Esophagus muscularis mucosa (tissue), 4 donors: Measurements from ENCODE around the gene PACRG. TPM values are rescaled to one million over a fixed set of nuclear protein-coding genes. Genes with fewer than 3 reads are reported as not detected.
A peak's percentile ranks its signal among the peaks of the same experiment; 100 is the strongest.

Experiments used
- DNase-seq: peaks from one replicate; pipeline ENCODE4 v3.0.0-alpha.2; 2017; ENCODE audit errors: extremely low spot score
- H3K27ac ChIP-seq, 4 donors: fragments of 200-600 bp; sonication (generic); replicated peaks in 1 of 4; 1 replicate in 3 of 4; 2 replicates in 1 of 4; pipeline ENCODE4 v1.5.1; 2016 to 2019; ENCODE audit warnings: mild to moderate bottlenecking in 1 of 4
- H3K27me3 ChIP-seq, 4 donors: fragments of 200-600 bp; sonication (generic); one replicate each; pipeline versions ENCODE4 v1.5.1 to v1.6.0; 2016 to 2019
- H3K36me3 ChIP-seq, 4 donors: fragments of 200-600 bp; sonication (generic); one replicate each; pipeline ENCODE4 v1.5.1; 2016 to 2019
- H3K4me1 ChIP-seq, 4 donors: fragments of 200-600 bp; sonication (generic); one replicate each; pipeline ENCODE4 v1.5.1; 2016 to 2019
- H3K4me3 ChIP-seq, 4 donors: fragments of 200-600 bp; sonication (generic); 1 replicate in 2 of 4; 2 replicates in 2 of 4; pipeline ENCODE4 v1.5.1; 2016 to 2019; ENCODE audit warnings: mild to moderate bottlenecking in 4 of 4, moderate library complexity in 1 of 4
- H3K9me3 ChIP-seq, 4 donors: fragments of 200-600 bp; sonication (generic); 1 replicate in 3 of 4; 2 replicates in 1 of 4; pipeline ENCODE4 v1.5.1; 2016 to 2019
- CTCF ChIP-seq, 3 experiments: fragments of 200-600 bp in 2 of 3; fragments of 450-650 bp in 1 of 3; sonication (generic) in 2 of 3; IDR thresholded peaks; one replicate each; pipeline ENCODE4 v1.5.1; 2017 to 2019; ENCODE audit warnings: antibody characterized with exemption in 3 of 3, mild to moderate bottlenecking in 2 of 3, moderate library complexity in 1 of 3
- EP300 ChIP-seq: sonication (generic); formaldehyde crosslinking; IDR thresholded peaks from one replicate; pipeline ENCODE4 v1.6.1; 2017; ENCODE audit warnings: antibody characterized with exemption
- POLR2A ChIP-seq: fragments of 450-650 bp; IDR thresholded peaks from one replicate; pipeline ENCODE4 v1.6.1; 2017; ENCODE audit warnings: antibody characterized with exemption, moderate library complexity, mild to moderate bottlenecking, low read depth
- POLR2AphosphoS5 ChIP-seq, 2 donors: sonication (generic); formaldehyde crosslinking; IDR thresholded peaks; one replicate each; pipeline ENCODE4 v1.6.1; 2017; ENCODE audit warnings: antibody characterized with exemption in 2 of 2
- WGBS: methylation state at CpG from one replicate; pipeline ENCODE4 v1.1.5; 2018; 5-methylcytosine and 5-hydroxymethylcytosine counted together
- intact Hi-C: fragments of 100-400 bp; cut with DNase I; formaldehyde crosslinking; loops from one replicate; pipeline ENCODE4 v1.15.1; 2023
- total RNA-seq, 4 donors: library from RNA; depleted of rRNA; stranded (reverse); fragments of >200 nt; gene quantifications; one replicate each; pipeline versions ENCODE4 v1.1.0 to v1.2.1, GENCODE V29; 2016

The PACRG gene
- total RNA-seq, 4 donors from 2014 or later, result 1.3 to 3.5 (median 1.8) TPM; not detected in 1

GRCh38 chr6:163152701-163153100 lies 424.9 kb downstream of the PACRG start:
- peaks cover 0 to 4% (median 0%) of the 10 kb centered on the region in 4 donors for H3K4me1 ChIP-seq
- no peak overlapping the region for H3K27ac ChIP-seq
- no peak for TF ChIP-seq CTCF (IDR thresholded peaks at IDR 0.05)
- peak; percentile 62 for DNase-seq
- intact Hi-C loops, result no loop called here
- H3K27me3 ChIP-seq, result no peaks in the 10 kb centered on the region
- no peak overlapping the region for H3K4me3 ChIP-seq
- 89% methylated on average over 6 of the region's 6 CpGs for WGBS
- H3K36me3 ChIP-seq, result no peaks in the 10 kb centered on the region
- H3K9me3 ChIP-seq, result no peaks in the 10 kb centered on the region

- H3K27ac ChIP-seq, result no peak overlapping the region
- 92% methylated on average over 1 of the region's 1 CpG for WGBS
- no peak for DNase-seq
- H3K4me3 ChIP-seq, result no peak overlapping the region
- H3K27me3 ChIP-seq, result no peaks in the 10 kb centered on the region
- no peaks in the 10 kb centered on the region for H3K4me1 ChIP-seq
- no peaks in the 10 kb centered on the region for H3K36me3 ChIP-seq
- no peak for TF ChIP-seq EP300
- TF ChIP-seq CTCF (IDR thresholded peaks at IDR 0.05), result no peak
- no peak for TF ChIP-seq POLR2A
- no peaks in the 10 kb centered on the region for H3K9me3 ChIP-seq
- intact Hi-C loops, result no loop called here
Measured at GRCh38 chr6:163159110-163159509, 431.3 kb downstream of the PACRG start.

- H3K27me3 ChIP-seq, result no peaks in the 10 kb centered on the region
- H3K4me1 ChIP-seq, result no peaks in the 10 kb centered on the region
- no peaks in the 10 kb centered on the region for H3K36me3 ChIP-seq
- TF ChIP-seq EP300, result no peak
- TF ChIP-seq POLR2AphosphoS5 (IDR thresholded peaks at IDR 0.05), result no peak
- TF ChIP-seq POLR2A, result no peak
- TF ChIP-seq CTCF (IDR thresholded peaks at IDR 0.05), result no peak
- intact Hi-C loops, result no loop called here
- DNase-seq, result peak; percentile 64
- no peak overlapping the region for H3K27ac ChIP-seq
- H3K4me3 ChIP-seq, result no peak overlapping the region
- H3K9me3 ChIP-seq, result no peaks in the 10 kb centered on the region
- 71% methylated on average over 10 of the region's 10 CpGs for WGBS
Measured at GRCh38 chr6:163159689-163160088, 431.9 kb downstream of the PACRG start.

GRCh38 chr6:163162007-163162873 lies 434.5 kb downstream of the PACRG start:
- H3K9me3 ChIP-seq, result no peaks in the 10 kb centered on the region
- intact Hi-C loops, result no loop called here

More at GRCh38 chr6:163162007-163162873, 434.5 kb downstream of the PACRG start:
- Histone ChIP-seq H3K4me3 (no peak overlapping the region), H3K36me3 (no peaks in the 10 kb centered on the region), H3K4me1 (no peaks in the 10 kb centered on the region), H3K27me3 (no peaks in the 10 kb centered on the region), H3K27ac (no peak overlapping the region)
- WGBS, result 92% methylated on average over 11 of the region's 11 CpGs
- TF ChIP-seq POLR2A (no peak), POLR2AphosphoS5 (IDR thresholded peaks at IDR 0.05) (no peak), CTCF (IDR thresholded peaks at IDR 0.05) (no peak), EP300 (no peak)
- DNase-seq, result peak; percentile 68
